ENCODE data around the gene SPTLC2. TPM values are rescaled to one million over a fixed set of nuclear protein-coding genes. Genes with fewer than 3 reads are reported as not detected.

Gene SPTLC2
- total and polyA plus RNA-seq, 2 donors (not counting 1 experiment from before 2014, with no cell fraction given): 22.8 to 25.9 TPM

- TF ChIP-seq CTCF (conservative IDR thresholded peaks at IDR 0.05 in 1 of 2, IDR thresholded peaks at IDR 0.05 in 1 of 2; ENCODE audit: low read depth in 1 of 2, low read length in 2 of 2): no peak
- TF ChIP-seq EZH2 (IDR thresholded peaks at IDR 0.05; ENCODE audit: low read length, missing control alignments): no peak
- Histone ChIP-seq H3K27ac (ENCODE audit: insufficient read depth, low read length) (no peak overlapping the region), H3K27me3 (ENCODE audit: control insufficient read depth, insufficient read depth, low read length) (no peaks in the 10 kb centered on the region), H2AFZ (ENCODE audit: low read length) (no peak overlapping the region), H3K4me2 (ENCODE audit: extremely low read depth, insufficient read depth, low read length) (no peak overlapping the region), H3K79me2 (ENCODE audit: control insufficient read depth, insufficient read depth, low read length) (peaks cover 35% of the 10 kb centered on the region), H3K4me3 (replicated peaks in 1 of 4; ENCODE audit: control extremely low read depth in 1 of 4, insufficient read depth in 1 of 4, low read depth in 3 of 4, low read length in 4 of 4) (no peak overlapping the region), H3K36me3 (ENCODE audit: control insufficient read depth, insufficient read depth, low read length) (no peaks in the 10 kb centered on the region), H4K20me1 (ENCODE audit: control insufficient read depth, extremely low read depth, insufficient read depth, low read length) (no peaks in the 10 kb centered on the region), H3K4me1 (ENCODE audit: control insufficient read depth, extremely low read depth, insufficient read depth, low read length) (peaks cover 4% of the 10 kb centered on the region), H3K9ac (ENCODE audit: insufficient read depth, low read length) (no peak overlapping the region), H3K9me3 (ENCODE audit: control insufficient read depth, insufficient read depth, low read depth, low read length) (no peaks in the 10 kb centered on the region)
- no peak for DNase-seq (ENCODE audit: low read depth in 2 of 2)
These were observed 33.9 kb downstream of the SPTLC2 start for GRCh38 chr14:77582511-77582910.

- Histone ChIP-seq H3K9me3 (ENCODE audit: control insufficient read depth, insufficient read depth, low read depth, low read length) (no peaks in the 10 kb centered on the region), H3K27me3 (ENCODE audit: control insufficient read depth, insufficient read depth, low read length) (no peaks in the 10 kb centered on the region), H3K4me2 (ENCODE audit: extremely low read depth, insufficient read depth, low read length) (peak overlapping the region; percentile 89), H3K79me2 (ENCODE audit: control insufficient read depth, insufficient read depth, low read length) (peaks cover 32% of the 10 kb centered on the region), H3K9ac (ENCODE audit: insufficient read depth, low read length) (peak overlapping the region; percentile 20), H3K27ac (ENCODE audit: insufficient read depth, low read length) (peak overlapping the region; percentile 58), H3K4me3 (replicated peaks in 1 of 4; ENCODE audit: control extremely low read depth in 1 of 4, insufficient read depth in 1 of 4, low read depth in 3 of 4, low read length in 4 of 4) (peak overlapping the region; percentile 35 to 67 (median 38)), H3K4me1 (ENCODE audit: control insufficient read depth, extremely low read depth, insufficient read depth, low read length) (peaks cover 4% of the 10 kb centered on the region), H3K36me3 (ENCODE audit: control insufficient read depth, insufficient read depth, low read length) (no peaks in the 10 kb centered on the region), H2AFZ (ENCODE audit: low read length) (no peak overlapping the region), H4K20me1 (ENCODE audit: control insufficient read depth, extremely low read depth, insufficient read depth, low read length) (no peaks in the 10 kb centered on the region)
- no peak for TF ChIP-seq EZH2 (IDR thresholded peaks at IDR 0.05; ENCODE audit: low read length, missing control alignments)
- no peak for TF ChIP-seq CTCF (conservative IDR thresholded peaks at IDR 0.05 in 1 of 2, IDR thresholded peaks at IDR 0.05 in 1 of 2; ENCODE audit: low read depth in 1 of 2, low read length in 2 of 2)
- peak; percentile 76 to 90 for DNase-seq (ENCODE audit: low read depth in 2 of 2)
These were observed 35.4 kb downstream of the SPTLC2 start for GRCh38 chr14:77580964-77581505.

GRCh38 chr14:77580477-77580876 lies 36.0 kb downstream of the SPTLC2 start:
- Histone ChIP-seq H3K9me3 (ENCODE audit: control insufficient read depth, insufficient read depth, low read depth, low read length) (no peaks in the 10 kb centered on the region), H3K27me3 (ENCODE audit: control insufficient read depth, insufficient read depth, low read length) (no peaks in the 10 kb centered on the region), H3K4me1 (ENCODE audit: control insufficient read depth, extremely low read depth, insufficient read depth, low read length) (peaks cover 4% of the 10 kb centered on the region), H3K4me2 (ENCODE audit: extremely low read depth, insufficient read depth, low read length) (peak overlapping the region; percentile 89), H3K27ac (ENCODE audit: insufficient read depth, low read length) (peak overlapping the region; percentile 58), H3K4me3 (replicated peaks in 1 of 4; ENCODE audit: control extremely low read depth in 1 of 4, insufficient read depth in 1 of 4, low read depth in 3 of 4, low read length in 4 of 4) (peak overlapping the region; percentile 35 to 67 (median 38)), H2AFZ (ENCODE audit: low read length) (no peak overlapping the region), H3K9ac (ENCODE audit: insufficient read depth, low read length) (no peak overlapping the region), H3K79me2 (ENCODE audit: control insufficient read depth, insufficient read depth, low read length) (peaks cover 30% of the 10 kb centered on the region), H4K20me1 (ENCODE audit: control insufficient read depth, extremely low read depth, insufficient read depth, low read length) (no peaks in the 10 kb centered on the region), H3K36me3 (ENCODE audit: control insufficient read depth, insufficient read depth, low read length) (no peaks in the 10 kb centered on the region)
- DNase-seq (ENCODE audit: low read depth in 2 of 2): peak in 1 of 2 donors; percentile 32
- no peak for TF ChIP-seq CTCF (conservative IDR thresholded peaks at IDR 0.05 in 1 of 2, IDR thresholded peaks at IDR 0.05 in 1 of 2; ENCODE audit: low read depth in 1 of 2, low read length in 2 of 2)
- no peak for TF ChIP-seq EZH2 (IDR thresholded peaks at IDR 0.05; ENCODE audit: low read length, missing control alignments)

Measured in fibroblast of lung (primary cell).